ENCODE data around the gene KNCN.

The KNCN gene

GRCh38 chr1:46551597-46552095 is at the start of gene KNCN:
Gene KNCN, minus strand, starts transcription at chr1:46551647. Its CDS starts 432 bp downstream, at chr1:46551215.
- no peaks in the 10 kb centered on the region for H3K9me3 ChIP-seq (ENCODE audit: low read length)
- peaks cover 0 to 10% of the 10 kb centered on the region in 2 donors for H3K27me3 ChIP-seq (ENCODE audit: control insufficient read depth in 1 of 2, insufficient read depth in 2 of 2, low read length in 2 of 2)
- no peak within 1 kb of the TSS for H3K4me3 ChIP-seq (ENCODE audit: low read depth in 1 of 2, low read length in 2 of 2)
- H3K27ac ChIP-seq (ENCODE audit: low read depth, low read length), result no peak within 1 kb of the TSS
- H3K36me3 ChIP-seq (ENCODE audit: insufficient read depth, low read length), result no peaks in the 10 kb centered on the region
- H3K9ac ChIP-seq (ENCODE audit: low read length), result no peak within 1 kb of the TSS
- H3K4me1 ChIP-seq (ENCODE audit: insufficient read depth, low read length), result peaks cover 6% of the 10 kb centered on the region

GRCh38 chr1:46599059-46599970 is 47.9 kb upstream of the KNCN start:
- no peaks in the 10 kb centered on the region for H3K36me3 ChIP-seq (ENCODE audit: insufficient read depth, low read length)
- H3K4me1 ChIP-seq (ENCODE audit: insufficient read depth, low read length), result peaks cover 56% of the 10 kb centered on the region
- H3K27ac ChIP-seq (ENCODE audit: low read depth, low read length), result peak overlapping the region; percentile 75
- no peak overlapping the region for H3K9ac ChIP-seq (ENCODE audit: low read length)
- no peaks in the 10 kb centered on the region for H3K27me3 ChIP-seq (ENCODE audit: control insufficient read depth in 1 of 2, insufficient read depth in 2 of 2, low read length in 2 of 2)
- H3K4me3 ChIP-seq (ENCODE audit: low read depth in 1 of 2, low read length in 2 of 2), result no peak overlapping the region
- H3K9me3 ChIP-seq (ENCODE audit: low read length), result no peaks in the 10 kb centered on the region

- Histone ChIP-seq H3K27ac (ENCODE audit: low read depth, low read length) (no peak overlapping the region), H3K27me3 (ENCODE audit: control insufficient read depth in 1 of 2, insufficient read depth in 2 of 2, low read length in 2 of 2) (no peaks in the 10 kb centered on the region), H3K9ac (ENCODE audit: low read length) (no peak overlapping the region), H3K4me1 (ENCODE audit: insufficient read depth, low read length) (peaks cover 44% of the 10 kb centered on the region), H3K4me3 (ENCODE audit: low read depth in 1 of 2, low read length in 2 of 2) (no peak overlapping the region), H3K36me3 (ENCODE audit: insufficient read depth, low read length) (peaks cover 14% of the 10 kb centered on the region), H3K9me3 (ENCODE audit: low read length) (no peaks in the 10 kb centered on the region)
These were observed 45.4 kb upstream of the KNCN start for GRCh38 chr1:46596846-46597245.

- H3K27ac ChIP-seq (ENCODE audit: low read depth, low read length), result no peak overlapping the region
- H3K4me3 ChIP-seq (ENCODE audit: low read depth in 1 of 2, low read length in 2 of 2), result no peak overlapping the region
- H3K9me3 ChIP-seq (ENCODE audit: low read length), result no peaks in the 10 kb centered on the region
- H3K9ac ChIP-seq (ENCODE audit: low read length), result no peak overlapping the region
- H3K27me3 ChIP-seq (ENCODE audit: control insufficient read depth in 1 of 2, insufficient read depth in 2 of 2, low read length in 2 of 2), result no peaks in the 10 kb centered on the region
- peaks cover 19% of the 10 kb centered on the region for H3K36me3 ChIP-seq (ENCODE audit: insufficient read depth, low read length)
- H3K4me1 ChIP-seq (ENCODE audit: insufficient read depth, low read length), result peaks cover 44% of the 10 kb centered on the region
These were observed 44.6 kb upstream of the KNCN start for GRCh38 chr1:46596036-46596435.

- peaks cover 28% of the 10 kb centered on the region for H3K36me3 ChIP-seq (ENCODE audit: insufficient read depth, low read length)
- H3K4me3 ChIP-seq (ENCODE audit: low read depth in 1 of 2, low read length in 2 of 2), result no peak overlapping the region
- peaks cover 38% of the 10 kb centered on the region for H3K4me1 ChIP-seq (ENCODE audit: insufficient read depth, low read length)
- no peaks in the 10 kb centered on the region for H3K9me3 ChIP-seq (ENCODE audit: low read length)
- H3K9ac ChIP-seq (ENCODE audit: low read length), result no peak overlapping the region
- no peaks in the 10 kb centered on the region for H3K27me3 ChIP-seq (ENCODE audit: control insufficient read depth in 1 of 2, insufficient read depth in 2 of 2, low read length in 2 of 2)
- H3K27ac ChIP-seq (ENCODE audit: low read depth, low read length), result no peak overlapping the region
These were observed 43.7 kb upstream of the KNCN start for GRCh38 chr1:46595127-46595526.

GRCh38 chr1:46594063-46594462 is 42.6 kb upstream of the KNCN start:
- peaks cover 39% of the 10 kb centered on the region for H3K36me3 ChIP-seq (ENCODE audit: insufficient read depth, low read length)
- no peaks in the 10 kb centered on the region for H3K9me3 ChIP-seq (ENCODE audit: low read length)
- peak overlapping the region; percentile 61 for H3K27ac ChIP-seq (ENCODE audit: low read depth, low read length)
- H3K9ac ChIP-seq (ENCODE audit: low read length), result no peak overlapping the region
- H3K4me3 ChIP-seq (ENCODE audit: low read depth in 1 of 2, low read length in 2 of 2), result no peak overlapping the region
- no peaks in the 10 kb centered on the region for H3K27me3 ChIP-seq (ENCODE audit: control insufficient read depth in 1 of 2, insufficient read depth in 2 of 2, low read length in 2 of 2)
- H3K4me1 ChIP-seq (ENCODE audit: insufficient read depth, low read length), result peaks cover 27% of the 10 kb centered on the region

- Histone ChIP-seq H3K4me1 (ENCODE audit: insufficient read depth, low read length) (peaks cover 16% of the 10 kb centered on the region), H3K27me3 (ENCODE audit: control insufficient read depth in 1 of 2, insufficient read depth in 2 of 2, low read length in 2 of 2) (no peaks in the 10 kb centered on the region), H3K27ac (ENCODE audit: low read depth, low read length) (no peak overlapping the region), H3K36me3 (ENCODE audit: insufficient read depth, low read length) (peaks cover 42% of the 10 kb centered on the region), H3K9ac (ENCODE audit: low read length) (no peak overlapping the region), H3K4me3 (ENCODE audit: low read depth in 1 of 2, low read length in 2 of 2) (no peak overlapping the region), H3K9me3 (ENCODE audit: low read length) (no peaks in the 10 kb centered on the region)
These were observed 41.4 kb upstream of the KNCN start for GRCh38 chr1:46592823-46593222.

- no peaks in the 10 kb centered on the region for H3K9me3 ChIP-seq (ENCODE audit: low read length)
- no peak overlapping the region for H3K9ac ChIP-seq (ENCODE audit: low read length)
- H3K27ac ChIP-seq (ENCODE audit: low read depth, low read length), result no peak overlapping the region
- H3K4me1 ChIP-seq (ENCODE audit: insufficient read depth, low read length), result no peaks in the 10 kb centered on the region
- H3K4me3 ChIP-seq (ENCODE audit: low read depth in 1 of 2, low read length in 2 of 2), result no peak overlapping the region
- H3K36me3 ChIP-seq (ENCODE audit: insufficient read depth, low read length), result peaks cover 56% of the 10 kb centered on the region
- H3K27me3 ChIP-seq (ENCODE audit: control insufficient read depth in 1 of 2, insufficient read depth in 2 of 2, low read length in 2 of 2), result no peaks in the 10 kb centered on the region
These were observed 38.1 kb upstream of the KNCN start for GRCh38 chr1:46589529-46589928.

- H3K4me3 ChIP-seq (ENCODE audit: low read depth in 1 of 2, low read length in 2 of 2), result no peak overlapping the region
- H3K9ac ChIP-seq (ENCODE audit: low read length), result no peak overlapping the region
- H3K9me3 ChIP-seq (ENCODE audit: low read length), result no peaks in the 10 kb centered on the region
- peaks cover 62% of the 10 kb centered on the region for H3K36me3 ChIP-seq (ENCODE audit: insufficient read depth, low read length)
- no peaks in the 10 kb centered on the region for H3K4me1 ChIP-seq (ENCODE audit: insufficient read depth, low read length)
- no peak overlapping the region for H3K27ac ChIP-seq (ENCODE audit: low read depth, low read length)
- no peaks in the 10 kb centered on the region for H3K27me3 ChIP-seq (ENCODE audit: control insufficient read depth in 1 of 2, insufficient read depth in 2 of 2, low read length in 2 of 2)
These were observed 35.6 kb upstream of the KNCN start for GRCh38 chr1:46587069-46587468.

GRCh38 chr1:46585312-46585938 is 34.0 kb upstream of the KNCN start:
- Histone ChIP-seq H3K36me3 (ENCODE audit: insufficient read depth, low read length) (peaks cover 56% of the 10 kb centered on the region), H3K27ac (ENCODE audit: low read depth, low read length) (no peak overlapping the region)

GRCh38 chr1:46583494-46583893 is 32.0 kb upstream of the KNCN start:
- Histone ChIP-seq H3K9ac (ENCODE audit: low read length) (no peak overlapping the region), H3K9me3 (ENCODE audit: low read length) (no peaks in the 10 kb centered on the region), H3K4me1 (ENCODE audit: insufficient read depth, low read length) (no peaks in the 10 kb centered on the region), H3K4me3 (ENCODE audit: low read depth in 1 of 2, low read length in 2 of 2) (no peak overlapping the region), H3K27ac (ENCODE audit: low read depth, low read length) (no peak overlapping the region), H3K36me3 (ENCODE audit: insufficient read depth, low read length) (peaks cover 52% of the 10 kb centered on the region), H3K27me3 (ENCODE audit: control insufficient read depth in 1 of 2, insufficient read depth in 2 of 2, low read length in 2 of 2) (no peaks in the 10 kb centered on the region)

More at GRCh38 chr1:46585312-46585938, 34.0 kb upstream of the KNCN start:
- Histone ChIP-seq H3K27me3 (ENCODE audit: control insufficient read depth in 1 of 2, insufficient read depth in 2 of 2, low read length in 2 of 2) (no peaks in the 10 kb centered on the region), H3K9ac (ENCODE audit: low read length) (no peak overlapping the region), H3K4me1 (ENCODE audit: insufficient read depth, low read length) (no peaks in the 10 kb centered on the region), H3K4me3 (ENCODE audit: low read depth in 1 of 2, low read length in 2 of 2) (no peak overlapping the region), H3K9me3 (ENCODE audit: low read length) (no peaks in the 10 kb centered on the region)

Measured in muscle layer of colon (tissue), 2 donors.